Epithelial cell of proximal tubule (primary cell): Measurements from ENCODE around the gene DENND6B. TPM values are rescaled to one million over a fixed set of nuclear protein-coding genes. Genes with fewer than 3 reads are reported as not detected.
"Not testable (repeated sequence)": the region's sequence is repeated elsewhere in the genome, so short reads cannot be mapped to it uniquely, and the experiment has no call there.

Source experiments
- DNase-seq: peaks from one replicate; pipeline ENCODE4 v3.0.0-alpha.2; 2011; ENCODE audit warnings: low read depth
- H3K4me3 ChIP-seq: 2 replicates; pipeline ENCODE4 v1.5.1; 2011; ENCODE audit warnings: low read depth, mild to moderate bottlenecking, low read length
- CTCF ChIP-seq: conservative IDR thresholded peaks from 2 replicates; pipeline ENCODE4 v1.5.1; 2012; ENCODE audit warnings: low read depth, mild to moderate bottlenecking, low read length
- total RNA-seq: library from RNA; depleted of rRNA; stranded (reverse); fragments of >200 nt; gene quantifications from 2 replicates; pipeline ENCODE4 v1.2.3, GENCODE V29; 2015

DENND6B gene
- 1.2 and 4.4 TPM in 2 replicates for total RNA-seq

GRCh38 chr22:50326956-50327710 is at the start of gene DENND6B:
Gene DENND6B, minus strand, starts transcription at chr22:50327012. Its CDS starts 24 bp downstream, at chr22:50326988.
- H3K4me3 ChIP-seq, result peak within 1 kb of the TSS; percentile 79
- no peak for TF ChIP-seq CTCF
- DNase-seq, result no peak

- DNase-seq, result no peak
- H3K4me3 ChIP-seq, result no peak overlapping the region
- TF ChIP-seq CTCF, result no peak
Measured at GRCh38 chr22:50376085-50376651, 49.4 kb upstream of the DENND6B start.

GRCh38 chr22:50371101-50371648 is 44.4 kb upstream of the DENND6B start:
- TF ChIP-seq CTCF, result no peak
- DNase-seq, result no peak
- no peak overlapping the region for H3K4me3 ChIP-seq

- no peak for DNase-seq
- TF ChIP-seq CTCF, result no peak
- no peak overlapping the region for H3K4me3 ChIP-seq
Measured at GRCh38 chr22:50367778-50368500, 41.1 kb upstream of the DENND6B start.

- not testable (repeated sequence) for DNase-seq, H3K4me3 ChIP-seq
Measured at GRCh38 chr22:50363803-50364194, 37.0 kb upstream of the DENND6B start.

- no peak for TF ChIP-seq CTCF
- H3K4me3 ChIP-seq, result no peak overlapping the region
- no peak for DNase-seq
Measured at GRCh38 chr22:50363166-50363802, 36.5 kb upstream of the DENND6B start.

GRCh38 chr22:50361688-50362087 is 34.9 kb upstream of the DENND6B start:
- no peak overlapping the region for H3K4me3 ChIP-seq
- DNase-seq, result no peak
- no peak for TF ChIP-seq CTCF
